ENCODE measurements around the gene CRIP2.

GRCh38 chr14:105455086-105455640, 19.5 kb upstream of the CRIP2 start:
- TF ChIP-seq CTCF (IDR thresholded peaks at IDR 0.05 in 2 of 3, conservative IDR thresholded peaks at IDR 0.05 in 1 of 3; ENCODE audit: insufficient read depth in 2 of 3, low read depth in 1 of 3, low read length in 3 of 3): no peak
- TF ChIP-seq REST (IDR thresholded peaks at IDR 0.05; ENCODE audit: borderline replicate concordance): no peak
- TF ChIP-seq REST (CRISPR knock-in tag; IDR thresholded peaks at IDR 0.05; ENCODE audit: low read depth): no peak
- TF ChIP-seq ATF3 (IDR thresholded peaks at IDR 0.05): no peak
- no peak for TF ChIP-seq ATF3 (CRISPR knock-in tag; conservative IDR thresholded peaks at IDR 0.05)
- TF ChIP-seq HDAC2 (IDR thresholded peaks at IDR 0.05): no peak
- no peak for TF ChIP-seq SMARCB1 (IDR thresholded peaks at IDR 0.05; ENCODE audit: insufficient read length, low read depth)
- TF ChIP-seq ZBTB26 (CRISPR knock-in tag; IDR thresholded peaks at IDR 0.05): no peak
- no peak for TF ChIP-seq POLR2AphosphoS2 (IDR thresholded peaks at IDR 0.05; ENCODE audit: low read length)
- no peak for TF ChIP-seq SP1 (CRISPR knock-in tag; IDR thresholded peaks at IDR 0.05)
- TF ChIP-seq POLR2A (conservative IDR thresholded peaks at IDR 0.05): no peak
- TF ChIP-seq FOXJ3 (CRISPR knock-in tag; IDR thresholded peaks at IDR 0.05): no peak
- TF ChIP-seq ATF1 (CRISPR knock-in tag; IDR thresholded peaks at IDR 0.05): no peak
- no peak for TF ChIP-seq ATF1 (tag; IDR thresholded peaks at IDR 0.05)
- TF ChIP-seq ZNF121 (CRISPR knock-in tag; conservative IDR thresholded peaks at IDR 0.05): no peak
- TF ChIP-seq TARDBP (IDR thresholded peaks at IDR 0.05): no peak
